K562 (cell line): Measurements from ENCODE around the gene SAE1. TPM values are rescaled to one million over a fixed set of nuclear protein-coding genes. Genes with fewer than 3 reads are reported as not detected.

Experiments
- ETV6 ChIP-seq, 3 experiments: fragments of 150-350 bp in 1 of 3; sonication (generic) in 1 of 3; formaldehyde crosslinking in 1 of 3; IDR thresholded peaks; 2 replicates each; pipeline versions ENCODE4 v1.6.1 to v1.8.0; 2014 to 2022; ENCODE audit warnings: borderline replicate concordance in 2 of 3, low read depth in 2 of 3, antibody characterized with exemption in 1 of 3, low read length in 1 of 3, mild to moderate bottlenecking in 1 of 3, missing genetic modification reagents in 1 of 3
- ID3 ChIP-seq, 2 experiments: fragments of 250-450 bp in 1 of 2; fragments of 450-650 bp in 1 of 2; sonication (Bioruptor Pico) in 1 of 2; IDR thresholded peaks; 2 replicates each; pipeline versions ENCODE4 v1.6.1 to v1.8.0; 2016 to 2021; ENCODE audit warnings: mild to moderate bottlenecking in 2 of 2, moderate library complexity in 2 of 2, missing compliant biosample characterization in 1 of 2, missing genetic modification characterization in 1 of 2
- ILF3 ChIP-seq: fragments of 450-650 bp; IDR thresholded peaks from 2 replicates; pipeline ENCODE4 v1.6.1; 2018; ENCODE audit warnings: antibody characterized with exemption, mild to moderate bottlenecking, moderate library complexity, borderline replicate concordance
- MYC ChIP-seq, 2 experiments: fragments of 250-450 bp in 1 of 2; sonication (Bioruptor Pico) in 1 of 2; IDR thresholded peaks; 2 replicates each; pipeline versions ENCODE4 v1.5.1 to v1.6.1; 2012 to 2021; ENCODE audit warnings: low read depth in 2 of 2, borderline replicate concordance in 1 of 2, improper control_type of control experiment in 1 of 2, low read length in 1 of 2, mild to moderate bottlenecking in 1 of 2, moderate library complexity in 1 of 2
- USF1 ChIP-seq: sonication (generic); formaldehyde crosslinking; IDR thresholded peaks from 2 replicates; pipeline ENCODE4 v1.9.0; 2022; ENCODE audit warnings: mild to moderate bottlenecking, missing genetic modification reagents
- ZNF175 ChIP-seq: fragments of 200-800 bp; sonication (Bioruptor generic); IDR thresholded peaks from 2 replicates; pipeline ENCODE4 v1.6.1; 2016; ENCODE audit warnings: low read depth, mild to moderate bottlenecking, missing genetic modification characterization, missing compliant biosample characterization
- polyA plus RNA-seq, 8 experiments: library from polyadenylated mRNA; depleted of rRNA in 4 of 8; stranded (reverse) in 5 of 8; unstranded in 3 of 8; fragments of >200 nt; fragmentation: Nextera tagmentation in 2 of 8; fragmentation: Illumina TruSeq in 1 of 8; extraction: Ambion mirVana in 2 of 8; extraction: Trizol in 1 of 8; gene quantifications; 2 replicates each; pipeline versions ENCODE4 v1.2.1 to v1.2.3, GENCODE V29; 2011 to 2014; ENCODE audit warnings: inconsistent platforms in 1 of 8, missing spikeins in 1 of 8
- total RNA-seq, 7 experiments: library from RNA; depleted of rRNA in 6 of 7; stranded (reverse); fragments of >200 nt in 6 of 7; fragmentation: Illumina TruSeq in 2 of 7; extraction: Trizol in 2 of 7; gene quantifications; 2 replicates each; pipeline versions ENCODE4 v1.2.1 to v1.2.3, GENCODE V29; 2011 to 2021; ENCODE audit warnings: low replicate concordance in 1 of 7
- TF ChIP-seq, protein P1 (sequence below): fragments of 250-450 bp; sonication (Bioruptor Pico); IDR thresholded peaks from 2 replicates; pipeline ENCODE4 v1.5.0; 2021; ENCODE audit warnings: mild to moderate bottlenecking, moderate library complexity
- TF ChIP-seq, protein P2 (sequence below): fragments of 250-450 bp; sonication (Bioruptor Pico); IDR thresholded peaks from 2 replicates; pipeline ENCODE4 v1.5.0; 2020; ENCODE audit warnings: mild to moderate bottlenecking
- TF ChIP-seq, protein P3 (sequence below): sonication (generic); formaldehyde crosslinking; IDR thresholded peaks from 2 replicates; pipeline ENCODE4 v1.8.1; 2023; ENCODE audit warnings: mild to moderate bottlenecking, missing genetic modification reagents, moderate library complexity

The SAE1 gene
- total and polyA plus RNA-seq, 9 of the 15 experiments (the other 6 are each of a cell fraction or from before 2014, with no cell fraction given), result 82.8 to 299 (median 217) TPM

DNA sequence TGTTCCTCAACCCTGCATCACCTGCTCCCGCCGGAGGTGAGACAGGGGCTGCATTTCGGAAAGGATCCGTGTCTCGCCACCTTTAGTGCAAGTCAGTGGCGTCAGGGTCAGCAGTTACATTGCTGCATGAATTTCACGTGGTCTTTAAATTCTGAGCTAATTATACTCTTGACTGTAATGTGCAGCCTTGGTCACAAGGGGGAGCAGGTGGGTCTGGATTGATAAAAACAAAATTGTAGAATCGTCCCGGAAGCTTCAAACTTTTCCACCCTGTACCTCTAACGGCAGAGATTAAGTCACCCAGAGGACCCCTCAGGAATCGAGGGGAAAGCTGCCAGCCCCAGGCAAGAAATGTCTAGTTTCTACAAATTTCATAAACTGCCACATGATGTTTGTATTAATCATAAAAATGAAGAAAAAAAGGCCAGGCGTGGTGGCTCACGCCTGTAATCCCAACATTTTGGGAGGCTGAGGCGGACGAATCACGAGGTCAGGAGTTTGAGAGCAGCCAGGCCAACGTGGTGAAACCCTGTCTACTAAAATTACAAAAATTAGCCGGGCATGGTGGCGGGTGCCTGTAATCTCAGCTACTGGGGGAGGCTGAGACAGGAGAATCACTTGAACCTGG, 80.2 kb downstream of the SAE1 start (continued):
- TF ChIP-seq, protein P1, sequence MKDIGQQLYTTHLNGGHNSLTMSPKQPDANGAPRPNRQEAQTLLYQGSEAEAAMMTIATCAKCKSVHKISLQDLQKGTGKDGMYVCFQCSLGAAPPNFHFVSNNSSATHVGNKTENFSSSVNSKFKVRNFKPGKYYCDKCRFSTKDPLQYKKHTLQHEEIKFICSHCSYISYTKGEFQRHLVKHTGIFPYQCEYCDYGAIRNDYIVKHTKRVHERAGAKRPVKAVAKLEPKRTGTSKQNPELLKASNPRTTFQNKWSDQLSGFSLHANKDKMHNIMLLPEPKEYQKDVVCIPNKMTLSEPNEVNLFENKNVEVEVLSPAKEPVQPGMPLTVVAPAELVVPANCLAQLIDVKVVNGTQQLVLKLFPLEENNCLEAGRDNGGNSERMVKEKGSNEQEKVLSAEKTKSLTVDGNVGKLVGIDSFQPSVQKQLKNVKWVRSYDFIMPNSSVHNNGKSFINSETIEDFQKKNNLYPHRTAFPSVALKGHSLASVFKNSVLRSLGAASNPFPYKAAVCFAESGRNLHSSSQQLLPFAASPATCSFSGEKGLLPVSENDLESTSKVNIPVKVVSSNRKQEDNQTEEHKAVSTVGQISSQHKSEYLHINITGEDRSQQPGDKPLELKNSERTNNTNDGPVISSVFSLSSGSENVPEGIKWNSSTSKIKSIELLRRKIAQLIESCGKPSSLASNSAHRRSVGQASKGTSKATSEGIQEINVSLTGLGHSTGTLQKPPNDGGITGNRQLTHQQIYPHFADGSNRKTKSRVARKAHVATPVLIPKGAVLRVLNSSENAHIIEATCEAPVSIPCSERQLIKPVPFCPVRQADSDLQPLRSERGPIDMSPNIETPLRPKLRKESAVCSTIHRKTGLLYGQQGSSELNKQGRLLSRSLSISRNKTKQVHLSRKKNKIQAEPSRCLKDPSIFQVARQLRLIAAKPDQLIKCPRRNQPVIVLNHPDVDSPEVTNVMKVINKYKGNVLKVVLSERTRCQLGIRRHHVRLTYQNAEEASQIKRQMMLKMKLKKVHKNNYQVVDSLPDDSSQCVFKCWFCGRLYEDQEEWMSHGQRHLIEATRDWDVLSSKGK (CRISPR knock-in tag), result no peak
- peak; percentile 87 for TF ChIP-seq MYC (IDR thresholded peaks at IDR 0.05; ENCODE audit: low read depth, low read length)
- TF ChIP-seq MYC (CRISPR knock-in tag; IDR thresholded peaks at IDR 0.05; ENCODE audit: borderline replicate concordance, low read depth), result no peak
- no peak for TF ChIP-seq USF1
- TF ChIP-seq, protein P2, sequence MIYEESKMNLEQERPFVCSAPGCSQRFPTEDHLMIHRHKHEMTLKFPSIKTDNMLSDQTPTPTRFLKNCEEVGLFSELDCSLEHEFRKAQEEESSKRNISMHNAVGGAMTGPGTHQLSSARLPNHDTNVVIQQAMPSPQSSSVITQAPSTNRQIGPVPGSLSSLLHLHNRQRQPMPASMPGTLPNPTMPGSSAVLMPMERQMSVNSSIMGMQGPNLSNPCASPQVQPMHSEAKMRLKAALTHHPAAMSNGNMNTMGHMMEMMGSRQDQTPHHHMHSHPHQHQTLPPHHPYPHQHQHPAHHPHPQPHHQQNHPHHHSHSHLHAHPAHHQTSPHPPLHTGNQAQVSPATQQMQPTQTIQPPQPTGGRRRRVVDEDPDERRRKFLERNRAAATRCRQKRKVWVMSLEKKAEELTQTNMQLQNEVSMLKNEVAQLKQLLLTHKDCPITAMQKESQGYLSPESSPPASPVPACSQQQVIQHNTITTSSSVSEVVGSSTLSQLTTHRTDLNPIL (CRISPR knock-in tag), result 0 out of 2 replicates have a peak, but pooled peaks have one; percentile 49
- no peak for TF ChIP-seq ID3 (CRISPR knock-in tag; IDR thresholded peaks at IDR 0.05)
- TF ChIP-seq ID3 (tag; IDR thresholded peaks at IDR 0.05), result no peak; the same call in none of the 2 replicates
- TF ChIP-seq, protein P3, sequence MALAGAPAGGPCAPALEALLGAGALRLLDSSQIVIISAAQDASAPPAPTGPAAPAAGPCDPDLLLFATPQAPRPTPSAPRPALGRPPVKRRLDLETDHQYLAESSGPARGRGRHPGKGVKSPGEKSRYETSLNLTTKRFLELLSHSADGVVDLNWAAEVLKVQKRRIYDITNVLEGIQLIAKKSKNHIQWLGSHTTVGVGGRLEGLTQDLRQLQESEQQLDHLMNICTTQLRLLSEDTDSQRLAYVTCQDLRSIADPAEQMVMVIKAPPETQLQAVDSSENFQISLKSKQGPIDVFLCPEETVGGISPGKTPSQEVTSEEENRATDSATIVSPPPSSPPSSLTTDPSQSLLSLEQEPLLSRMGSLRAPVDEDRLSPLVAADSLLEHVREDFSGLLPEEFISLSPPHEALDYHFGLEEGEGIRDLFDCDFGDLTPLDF (CRISPR knock-in tag), result no peak
- peak; percentile 96 for TF ChIP-seq ZNF175 (CRISPR knock-in tag)
- TF ChIP-seq ETV6 (IDR thresholded peaks at IDR 0.05; ENCODE audit: borderline replicate concordance in 1 of 2, low read depth in 2 of 2, low read length in 1 of 2), result no peak
- TF ChIP-seq ETV6 (CRISPR knock-in tag; IDR thresholded peaks at IDR 0.05; ENCODE audit: borderline replicate concordance), result no peak
- TF ChIP-seq ILF3, result no peak
